Stimulated activated CD8-positive, alpha-beta memory T cell treated with anti-CD3 and anti-CD28 coated beads, Interleukin-15, amount 100 ng/mL, for 1 hour (primary cell): ENCODE measurements around the gene INTS1.

ENCODE experiments used
- DNase-seq: peaks from one replicate; pipeline ENCODE4 v3.0.0-alpha.2; 2020; ENCODE audit warnings: low read depth

Gene INTS1

DNA sequence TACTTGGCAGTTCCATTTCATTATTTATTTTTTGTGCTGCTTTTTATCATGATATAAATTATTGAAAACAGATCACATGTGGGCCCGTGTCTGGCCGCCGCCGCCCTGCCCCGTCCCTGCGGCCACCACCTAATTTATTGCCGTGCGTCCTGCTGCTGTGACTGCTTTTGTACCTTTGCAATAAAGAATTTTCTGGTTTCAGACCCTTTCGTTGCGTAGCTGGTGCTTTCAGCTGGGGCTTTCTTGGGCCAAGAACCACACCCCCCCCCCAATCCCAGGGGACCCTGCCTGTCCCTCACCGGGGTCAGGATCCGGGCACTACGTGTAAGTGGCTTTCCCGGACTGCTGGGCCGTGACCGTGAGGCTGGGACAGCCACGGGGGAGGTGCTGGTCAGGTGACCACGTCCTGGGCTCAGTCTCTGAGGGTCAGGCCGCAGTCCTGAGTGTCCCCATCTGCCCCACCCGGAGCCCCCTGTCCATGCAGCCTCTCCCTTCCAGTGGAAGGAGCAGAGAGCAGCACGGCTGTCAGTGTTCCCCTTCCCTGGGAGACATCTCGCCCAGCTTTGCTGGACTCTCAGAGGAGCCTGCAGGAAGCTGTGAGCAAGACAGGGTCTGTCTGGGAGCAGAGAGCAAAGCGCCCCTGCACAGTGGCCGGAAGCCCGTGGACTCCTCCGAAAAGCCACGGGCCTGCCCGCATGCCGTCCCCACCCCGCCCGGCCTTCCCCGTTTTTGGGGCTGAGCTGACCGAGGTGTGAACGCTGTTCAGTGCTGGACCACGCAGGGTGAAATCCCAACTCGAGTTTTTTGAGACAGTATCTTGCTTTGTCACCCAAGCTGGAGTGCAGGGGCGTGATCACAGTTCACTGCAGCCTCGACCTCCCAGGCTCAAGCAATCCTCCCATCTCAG is 38.9 kb upstream of the INTS1 start:
- DNase-seq = no peak

DNA sequence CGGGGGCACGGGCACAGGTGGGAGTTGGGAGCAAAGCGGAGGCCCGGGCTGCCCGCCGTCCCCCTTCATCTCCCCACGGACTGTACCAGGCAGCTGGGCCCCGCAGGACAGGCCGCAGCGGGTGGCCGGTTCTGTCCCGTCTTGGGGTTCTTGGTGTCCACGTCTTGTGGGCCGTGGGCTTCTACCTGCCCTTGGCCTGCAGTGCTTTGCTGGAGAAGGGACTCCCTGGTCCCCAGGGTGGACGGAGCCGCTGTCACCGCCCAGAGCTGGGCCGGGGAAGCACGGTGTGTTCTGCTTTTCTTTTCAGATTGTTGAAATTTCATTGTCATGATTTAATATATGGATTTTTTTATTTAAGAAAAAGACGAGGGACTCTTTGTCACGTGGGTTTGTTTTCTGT is 38.1 kb upstream of the INTS1 start:
- DNase-seq = no peak

DNA sequence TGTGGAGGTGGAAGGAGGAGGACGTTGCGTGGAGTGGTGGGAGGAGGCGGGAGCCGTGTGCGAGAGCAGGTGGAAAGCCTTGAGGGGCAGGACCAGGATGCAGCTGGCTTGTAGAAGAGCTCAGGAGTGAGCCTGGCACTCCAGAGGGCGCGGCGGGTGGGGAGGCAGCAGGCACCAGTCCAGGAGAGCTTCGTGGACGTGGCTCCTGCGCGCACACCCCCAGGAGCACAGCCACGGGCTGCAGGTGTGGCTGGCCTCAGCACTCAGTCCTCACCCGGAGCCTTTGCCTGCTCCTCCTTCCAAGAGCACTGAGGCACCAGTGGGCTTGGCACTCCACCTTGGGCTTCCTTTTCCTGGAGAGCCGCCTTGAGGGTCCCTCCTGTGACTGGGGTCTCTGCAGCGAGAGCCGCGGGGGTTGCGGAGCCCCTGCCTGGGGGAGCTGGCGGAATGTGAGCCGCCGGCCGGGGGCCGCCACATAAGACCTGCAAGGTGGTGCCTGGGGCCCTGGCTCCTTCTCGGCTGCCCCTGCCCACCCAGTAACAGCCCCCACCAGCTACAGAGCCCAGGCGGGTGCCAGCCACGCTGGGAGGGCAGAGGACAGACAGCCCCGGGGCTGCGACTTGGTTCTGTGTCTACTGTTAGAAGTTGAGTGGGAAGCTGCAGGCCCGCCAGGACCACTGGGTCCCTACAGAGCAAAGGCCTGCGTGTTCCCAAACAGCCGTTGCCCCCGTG is 37.4 kb upstream of the INTS1 start:
- DNase-seq = no peak

DNA sequence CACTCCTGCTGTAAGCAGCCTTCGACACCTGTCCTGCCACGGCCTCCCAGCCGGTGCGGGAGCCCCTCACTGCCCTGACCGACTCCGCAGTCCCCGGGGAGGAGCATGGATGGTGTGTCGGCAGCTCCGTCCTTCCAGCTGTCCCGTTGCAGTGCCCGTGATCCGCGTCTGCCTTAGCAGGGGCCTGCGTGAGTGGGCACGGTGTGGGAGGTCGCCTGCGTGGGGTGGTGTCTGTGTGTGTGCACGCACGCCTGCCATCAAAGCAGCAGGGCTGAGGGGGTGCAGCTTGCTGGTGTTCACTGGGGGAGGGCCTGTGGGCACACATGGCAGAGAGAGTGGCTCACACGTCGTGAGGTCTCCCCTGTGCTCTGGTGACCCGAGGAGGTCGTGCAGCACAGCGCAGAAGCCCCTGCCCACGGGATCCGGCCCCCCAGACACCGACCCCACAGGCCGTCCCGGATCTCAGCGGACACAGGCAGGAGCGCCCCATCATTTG is 36.6 kb upstream of the INTS1 start:
- no peak for DNase-seq

DNA sequence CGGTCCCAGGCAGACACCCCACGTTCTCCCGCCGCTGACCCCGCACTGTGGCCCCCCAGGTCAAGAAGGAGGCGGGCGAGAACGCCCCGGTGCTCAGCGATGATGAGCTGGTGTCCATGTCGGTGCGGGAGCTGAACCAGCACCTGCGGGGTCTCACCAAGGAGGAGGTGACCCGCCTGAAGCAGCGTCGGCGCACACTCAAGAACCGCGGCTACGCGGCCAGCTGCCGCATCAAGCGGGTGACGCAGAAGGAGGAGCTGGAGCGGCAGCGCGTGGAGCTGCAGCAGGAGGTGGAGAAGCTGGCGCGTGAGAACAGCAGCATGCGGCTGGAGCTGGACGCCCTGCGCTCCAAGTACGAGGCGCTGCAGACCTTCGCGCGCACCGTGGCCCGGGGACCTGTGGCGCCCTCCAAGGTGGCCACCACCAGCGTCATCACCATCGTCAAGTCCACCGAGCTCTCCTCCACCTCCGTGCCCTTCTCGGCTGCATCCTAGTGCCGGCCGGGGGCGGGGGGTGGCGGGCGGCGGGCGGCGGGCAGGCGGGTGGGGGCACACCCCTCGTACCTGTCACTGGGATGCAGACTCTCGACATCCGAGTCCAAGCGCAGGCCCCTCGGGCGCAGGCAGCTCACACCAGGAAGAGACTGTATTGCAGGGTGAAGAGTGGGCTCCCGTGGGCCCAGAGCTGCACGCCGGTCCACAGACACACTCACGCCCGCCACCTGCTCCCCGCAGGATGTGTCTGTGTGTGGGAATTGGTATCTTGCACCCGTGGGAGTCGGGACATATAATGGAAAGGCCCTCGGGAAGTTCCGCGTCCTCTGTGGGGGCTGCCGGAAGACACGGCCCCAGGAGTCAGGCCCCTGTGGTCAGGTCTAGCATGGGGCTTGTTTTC is 35.9 kb upstream of the INTS1 start:
- no peak for DNase-seq

DNA sequence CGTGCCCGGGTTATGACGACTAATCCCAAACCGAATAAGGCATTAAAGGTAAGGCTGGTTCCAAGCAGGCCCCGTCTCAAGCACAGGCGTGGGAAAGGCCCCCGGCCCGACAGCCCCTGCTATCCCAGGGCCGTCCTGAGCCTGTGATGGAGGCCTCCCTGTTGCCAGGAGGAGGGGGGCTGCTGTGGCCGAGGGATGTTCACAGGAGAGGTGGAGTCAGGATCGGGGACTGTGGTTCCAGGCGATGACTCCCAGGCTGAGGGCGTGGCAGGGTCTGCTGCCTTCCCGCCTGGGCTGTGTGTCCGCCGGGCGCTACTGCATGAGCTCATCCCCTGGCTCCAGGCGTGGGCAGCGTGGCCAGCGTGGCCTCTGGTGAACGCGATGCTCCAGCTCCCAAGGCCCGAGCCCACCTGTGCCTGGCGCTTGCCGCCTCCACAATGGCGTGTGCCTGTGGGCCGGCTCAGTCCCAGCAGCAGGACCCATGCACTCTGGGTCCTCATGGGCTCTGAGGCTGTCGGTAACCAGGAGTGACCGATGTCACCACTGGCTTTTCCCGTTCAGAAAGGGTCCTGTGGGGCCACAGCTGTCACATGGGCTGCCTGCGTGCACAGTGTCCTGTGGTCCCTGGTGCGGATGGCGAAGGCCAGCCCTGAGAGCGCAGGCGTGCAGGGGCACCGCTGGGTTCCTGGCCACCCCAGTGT is 35.1 kb upstream of the INTS1 start:
- DNase-seq = no peak

DNA sequence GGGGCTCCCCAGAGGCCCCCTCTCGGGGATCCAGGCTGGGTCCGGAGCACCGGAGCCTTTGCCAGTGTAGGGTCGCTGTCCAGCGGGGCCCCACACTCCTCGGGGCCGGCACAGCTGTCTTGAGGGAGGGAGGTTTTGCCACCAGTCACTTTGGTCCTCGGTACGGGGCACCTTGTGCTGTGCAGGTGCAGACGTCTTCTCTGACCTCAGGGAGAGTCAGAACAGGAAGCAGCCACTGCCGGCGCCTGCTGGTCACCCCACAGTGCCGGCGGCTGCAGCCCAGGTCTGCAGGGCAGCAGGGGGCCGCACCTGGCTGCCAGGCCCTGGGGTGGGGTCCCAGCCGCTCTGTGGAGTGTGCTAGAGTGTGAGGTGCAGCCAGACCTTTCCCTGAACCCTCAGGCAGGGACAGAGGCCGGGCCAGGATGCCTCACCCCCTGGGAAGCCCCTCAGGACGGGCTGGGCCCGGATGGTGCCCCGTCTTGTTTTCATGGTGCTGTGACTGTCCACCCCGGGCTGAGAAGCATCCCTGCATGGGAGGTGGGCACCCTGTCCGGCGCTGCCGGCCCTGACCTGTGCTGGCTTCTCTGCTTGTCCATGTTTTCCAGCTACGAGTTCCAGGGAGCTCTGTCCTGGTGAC is 34.5 kb upstream of the INTS1 start:
- no peak for DNase-seq

DNA sequence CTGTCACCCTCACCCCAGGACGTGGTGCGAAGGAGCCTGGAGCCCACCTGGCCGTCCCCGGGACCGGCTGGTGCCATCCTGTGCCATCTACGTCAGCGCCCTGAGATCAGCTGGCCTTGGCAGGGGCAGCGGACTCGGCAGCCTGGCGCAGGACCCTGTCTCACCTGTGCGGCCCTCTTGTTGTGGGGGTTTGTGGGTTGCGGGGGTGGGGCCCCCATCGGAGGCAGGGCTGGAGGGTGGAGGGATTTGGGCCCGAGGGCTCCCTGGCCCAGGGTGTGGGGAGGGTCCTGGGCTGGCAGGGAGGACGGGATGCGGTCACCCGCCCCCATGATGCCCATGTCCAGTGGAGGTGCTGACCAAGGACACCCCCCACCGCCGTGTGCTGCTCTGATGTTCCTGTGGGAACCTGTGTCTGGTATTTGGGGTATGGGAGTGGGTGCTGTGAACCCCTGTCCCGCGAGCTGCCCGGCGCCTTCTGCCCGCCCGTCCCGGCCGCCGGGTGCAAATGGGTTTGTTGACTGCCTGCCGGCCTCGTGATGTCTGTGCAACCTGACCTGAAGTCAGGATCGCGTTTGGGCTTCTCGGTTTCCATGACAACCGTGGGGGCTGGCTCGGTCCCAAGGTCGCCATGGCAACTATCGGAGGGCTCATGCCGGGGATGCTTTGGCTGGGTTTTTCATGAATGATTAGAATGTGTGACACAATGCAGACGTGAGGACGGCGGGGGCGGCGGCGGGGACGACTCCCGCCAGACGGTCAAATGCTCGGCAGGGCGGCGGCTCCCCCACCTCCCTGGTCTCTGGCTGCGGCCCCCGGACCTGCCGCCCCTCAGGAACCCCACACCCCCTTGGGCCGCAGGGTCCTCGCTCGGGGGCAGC is 33.6 kb upstream of the INTS1 start:
- no peak for DNase-seq

DNA sequence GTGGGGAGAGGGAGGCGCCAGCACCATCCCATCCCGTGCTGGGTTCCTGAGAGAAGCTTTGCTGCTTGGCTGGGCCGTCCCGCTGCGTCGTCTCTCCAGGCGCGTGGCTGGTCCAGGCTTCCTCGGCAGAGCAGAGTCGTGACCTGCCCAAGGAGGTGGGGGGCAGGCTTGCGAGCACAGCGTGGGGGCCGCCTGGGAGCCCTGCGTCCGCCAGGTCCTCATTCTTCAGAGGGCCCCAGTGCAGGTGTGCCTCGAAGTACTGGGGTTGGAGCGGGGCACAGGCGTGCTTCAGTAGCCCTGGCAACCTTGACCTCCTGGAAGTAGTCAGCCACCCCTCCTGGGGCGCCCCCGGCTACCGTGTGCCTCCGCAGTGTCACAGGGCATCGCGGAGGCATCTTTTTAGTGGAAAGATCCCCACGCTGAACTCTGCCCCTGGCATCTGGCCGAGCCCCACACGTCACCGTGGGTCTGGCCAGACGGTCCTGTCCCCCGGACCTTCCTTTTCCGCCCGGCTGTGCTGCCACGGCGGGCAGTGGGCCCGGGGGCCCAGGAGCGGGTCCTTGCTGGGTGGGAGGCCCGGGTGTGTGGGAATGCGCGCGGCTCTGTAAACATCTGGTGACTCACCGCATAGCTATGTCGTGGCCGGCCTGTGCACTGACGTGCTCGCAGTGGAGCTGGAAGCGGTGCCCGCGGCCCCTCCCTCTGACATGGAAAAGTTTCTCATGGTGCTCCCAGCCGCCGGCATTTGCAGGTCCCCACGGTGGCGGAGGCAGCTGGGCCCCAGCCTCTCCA is 32.8 kb upstream of the INTS1 start:
- DNase-seq = no peak

DNA sequence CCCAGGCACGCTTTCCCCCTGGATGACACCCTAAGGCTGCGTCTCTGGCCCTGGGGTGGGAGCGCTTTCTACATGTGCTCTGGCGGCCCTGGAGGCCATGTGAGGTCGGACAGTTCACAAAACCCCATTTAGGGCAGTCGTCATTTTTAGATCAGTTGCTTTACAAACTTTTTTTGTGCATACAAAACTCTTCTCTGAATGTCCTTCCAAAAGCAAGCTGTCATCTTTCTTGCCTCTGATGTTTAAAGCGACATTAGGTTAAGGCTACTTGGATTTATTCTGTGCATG is 32.2 kb upstream of the INTS1 start:
- no peak for DNase-seq

DNA sequence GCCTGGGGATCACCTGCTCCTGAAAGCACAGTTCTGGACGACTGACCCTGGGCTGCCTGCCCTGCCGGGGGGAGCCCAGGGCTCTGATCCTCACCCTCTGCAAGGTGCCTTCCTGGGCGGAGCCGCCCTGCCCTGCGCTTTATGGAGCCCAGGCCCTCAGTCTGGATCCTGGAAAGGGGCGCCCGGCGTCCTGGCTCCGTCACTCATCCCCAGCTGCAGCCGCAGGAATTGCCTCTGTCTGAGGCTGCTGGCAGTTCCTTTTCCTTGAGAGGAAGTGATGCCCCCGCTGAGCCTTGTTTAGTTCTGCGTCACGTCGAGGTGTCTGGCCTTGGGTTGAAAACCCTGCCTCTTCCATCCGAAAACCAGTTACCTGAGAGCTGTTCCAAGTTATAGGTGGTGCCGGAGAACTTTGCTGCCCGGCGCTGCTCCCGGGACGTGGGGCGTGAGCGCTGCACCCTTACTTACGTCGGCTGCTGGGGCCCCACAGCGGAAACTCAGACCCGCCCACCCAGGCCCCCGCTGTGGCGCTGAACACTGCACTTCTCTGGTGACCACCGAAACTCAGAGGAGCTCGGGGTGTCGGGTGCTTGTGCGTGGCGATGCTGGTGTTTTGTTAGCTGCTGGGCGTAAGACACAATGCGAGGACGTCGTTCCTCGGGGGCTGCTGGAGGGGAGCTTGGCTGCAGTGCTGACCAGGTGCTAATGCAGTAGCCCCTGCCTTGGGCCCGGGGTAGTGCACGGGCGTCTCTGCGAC is 31.7 kb upstream of the INTS1 start:
- no peak for DNase-seq

DNA sequence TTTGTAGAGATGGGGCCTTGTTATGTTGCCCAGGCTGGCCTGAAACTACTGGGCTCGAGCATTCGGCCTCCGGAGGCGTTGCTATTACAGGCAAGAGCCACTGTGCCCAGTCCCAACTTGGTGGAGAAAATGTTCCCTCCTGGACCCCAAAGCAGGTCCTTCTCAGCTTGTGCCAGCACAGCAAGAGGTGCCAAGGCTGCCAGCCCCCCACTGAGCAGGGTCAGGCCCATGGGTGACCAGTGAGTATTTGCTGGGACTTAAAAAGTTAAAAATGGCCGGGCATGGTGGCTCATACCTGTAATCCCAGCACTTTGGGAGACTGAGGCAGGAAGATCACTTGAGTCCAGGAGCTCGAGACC is 30.9 kb upstream of the INTS1 start:
- DNase-seq = no peak

DNA sequence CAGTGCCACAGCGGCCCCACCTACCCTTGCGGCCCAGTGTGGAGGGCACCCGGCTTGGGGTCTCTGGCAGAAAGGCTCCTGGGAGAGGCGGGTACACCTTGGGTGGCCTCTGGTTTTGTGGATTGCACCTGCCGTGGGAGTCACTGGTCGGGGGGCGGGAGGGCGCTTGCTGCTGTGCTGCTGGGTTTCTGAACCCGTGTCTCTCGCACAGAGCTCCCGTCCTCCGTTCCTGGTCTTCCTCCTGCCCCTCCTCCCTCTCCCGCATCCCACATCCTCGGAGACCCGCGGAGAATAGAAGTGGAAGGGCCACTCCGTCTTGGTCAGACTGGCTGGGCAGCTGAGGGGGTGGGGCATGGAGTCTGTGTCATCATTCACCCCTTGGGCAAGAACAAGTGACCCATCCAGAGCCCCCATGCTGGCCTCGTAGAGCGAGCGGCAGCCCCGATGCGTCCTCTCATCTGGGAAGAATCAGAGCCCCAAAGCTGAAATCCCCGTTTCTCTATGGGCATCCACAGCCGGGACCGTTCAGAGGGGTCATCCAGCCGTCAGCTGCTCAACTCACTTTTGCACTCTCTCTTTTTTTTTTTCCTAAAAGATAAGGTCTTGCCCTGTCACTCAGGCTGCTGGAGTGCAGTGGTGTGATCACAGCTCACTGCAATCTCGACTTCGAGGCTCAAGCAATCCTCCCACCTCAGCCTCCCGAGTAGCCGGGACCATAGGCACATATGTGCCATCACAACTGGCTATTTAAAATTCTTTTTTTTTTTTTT is 30.3 kb upstream of the INTS1 start:
- no peak for DNase-seq

DNA sequence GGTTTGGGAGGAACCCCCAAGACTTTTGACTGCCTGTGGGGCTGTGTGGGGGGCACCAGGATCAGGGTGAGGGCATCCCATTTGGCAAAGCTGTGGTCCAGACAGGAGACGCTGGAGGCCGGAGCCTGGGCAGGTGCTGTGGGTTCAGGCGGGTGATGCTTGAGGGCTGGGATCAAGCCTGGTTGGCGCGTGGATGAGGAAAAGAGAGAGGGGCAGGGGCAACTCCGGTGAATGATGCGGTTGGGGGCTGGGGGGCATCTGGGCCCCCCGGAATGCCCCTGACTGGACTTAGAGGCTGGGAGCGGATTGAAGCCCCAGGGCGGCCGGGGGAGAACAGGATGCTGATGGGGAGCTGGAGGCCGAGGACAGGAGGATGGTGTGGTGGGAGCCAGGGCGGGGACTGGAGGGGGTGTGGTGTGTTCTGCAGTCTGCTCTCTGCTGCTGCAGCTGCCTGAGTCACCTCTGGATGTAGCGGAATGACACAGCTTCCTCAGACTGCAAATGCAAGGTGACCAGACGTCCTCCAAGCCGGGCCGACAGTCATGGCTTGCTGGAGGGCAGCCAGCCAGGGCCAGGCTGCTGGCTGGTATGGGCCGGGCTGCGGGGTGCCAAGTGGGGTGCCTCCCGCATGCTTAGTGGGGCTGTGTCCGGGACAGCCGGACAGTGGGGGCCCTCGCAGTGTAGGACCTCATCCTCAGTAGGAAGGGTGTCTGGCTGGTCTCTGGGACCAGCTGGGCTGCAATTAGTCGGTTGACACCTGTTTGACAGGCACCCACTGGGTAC is 29.5 kb upstream of the INTS1 start:
- no peak for DNase-seq

DNA sequence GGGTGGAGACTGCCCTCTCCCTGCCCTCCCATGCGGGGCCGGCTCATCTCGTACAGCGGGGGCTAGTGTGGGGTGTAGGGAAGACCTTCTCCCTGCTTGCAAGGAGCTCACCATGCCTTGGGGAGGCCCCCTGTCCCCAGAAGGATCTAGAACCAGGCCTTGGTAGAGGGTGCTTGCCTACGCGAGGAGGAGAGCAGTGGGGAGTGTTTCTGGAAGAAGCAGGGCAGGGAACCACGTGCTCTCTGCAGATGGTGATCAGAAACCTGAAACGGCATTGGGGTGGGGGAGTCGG is 29.0 kb upstream of the INTS1 start:
- no peak for DNase-seq

DNA sequence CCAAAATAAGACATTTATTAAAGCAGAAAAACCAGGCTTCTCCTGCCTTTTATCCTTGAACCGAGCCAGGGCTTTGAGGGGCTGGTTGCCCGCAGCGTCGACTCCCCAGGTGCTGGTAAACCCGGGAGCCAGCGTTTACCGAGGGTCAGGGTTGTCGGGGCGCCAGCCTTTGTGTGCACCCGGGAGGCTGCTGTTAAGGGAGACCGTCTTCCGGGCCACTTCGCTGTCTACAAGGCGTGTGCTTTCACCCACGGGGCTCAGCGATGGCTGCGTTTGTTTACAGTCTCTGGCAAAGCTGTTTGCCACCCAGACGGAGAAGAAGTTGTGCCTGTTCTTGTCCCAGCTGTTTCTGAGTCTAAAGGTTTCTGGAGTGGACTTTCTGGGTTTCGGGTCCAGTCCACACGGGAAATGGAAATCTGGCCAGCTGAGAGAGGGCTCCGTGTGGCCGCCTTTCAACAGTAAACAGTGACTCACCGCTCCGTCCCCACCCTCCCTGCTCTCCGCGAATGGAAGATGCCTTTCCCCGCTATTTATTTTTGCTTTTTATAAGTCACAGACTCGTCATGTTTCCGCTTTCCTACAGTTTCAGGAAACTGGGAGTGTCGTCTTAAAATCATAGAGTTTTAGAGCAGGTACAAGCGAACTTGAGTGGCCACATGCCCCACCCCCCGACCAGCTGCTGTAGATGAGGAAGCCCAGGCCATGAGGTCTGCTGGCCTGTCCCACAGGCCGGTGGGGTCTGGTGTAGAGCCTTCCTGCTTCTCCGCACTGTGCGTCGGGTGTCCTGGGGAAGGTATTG is 28.5 kb upstream of the INTS1 start:
- DNase-seq = peak; percentile 28

DNA sequence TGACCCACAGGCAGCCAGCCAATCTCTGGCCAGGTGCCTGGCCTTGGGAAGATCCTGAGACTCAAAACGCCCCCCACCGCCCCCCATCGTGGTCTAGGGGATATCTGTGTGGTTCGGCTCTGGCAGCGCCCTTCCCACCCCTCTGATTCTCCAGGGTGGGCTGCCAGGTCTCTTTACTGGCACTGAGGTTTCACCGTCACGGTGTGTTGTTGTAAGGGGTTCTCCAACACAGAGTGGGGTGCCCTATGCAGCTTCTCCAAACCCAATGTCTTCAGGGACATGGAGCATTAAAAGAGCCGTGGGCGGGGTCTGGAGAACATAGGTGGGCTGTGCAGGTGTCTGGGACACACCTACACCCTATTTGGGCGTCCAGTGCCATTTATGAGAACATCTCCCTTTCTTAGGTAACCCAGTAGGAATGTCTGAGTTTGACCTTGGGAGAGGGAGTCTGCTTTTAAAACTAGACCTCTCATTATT is 27.8 kb upstream of the INTS1 start:
- no peak for DNase-seq
